PC-3 (cell line): ENCODE results near the gene RCE1. TPM values are rescaled to one million over a fixed set of nuclear protein-coding genes. Genes with fewer than 3 reads are reported as not detected.
A peak's percentile ranks its signal among the peaks of the same experiment; 100 is the strongest.

Experiments used
- ATAC-seq: fragments of 200-7000 bp; cut with Tn5 transposase; 2 replicates; pipeline ENCODE4 v1.9.1; 2020; ENCODE audit warnings: mild to moderate bottlenecking, moderate library complexity
- BruUV-seq: library from RNA; stranded (reverse); fragments of 400-500 nt; replicated peaks from 2 replicates; lab custom pipeline; 2021; lab: Mats Ljungman, UMichigan
- CTCF ChIA-PET: fragments of 300-600 bp; sonication (Branson Sonifier 250); formaldehyde crosslinking; loops from one replicate; lab custom pipeline; 2022; ENCODE audit warnings: antibody characterized with exemption; lab: Charles Lee
- POLR2A ChIA-PET: fragments of 300-600 bp; sonication (Branson Sonifier 250); formaldehyde crosslinking; loops from one replicate; lab custom pipeline; 2022; ENCODE audit warnings: antibody characterized with exemption; ENCODE audit not compliant: unreplicated experiment; lab: Charles Lee
- DNase-seq: peaks from one replicate; pipeline ENCODE4 v3.0.0-alpha.2; 2015
- H2AFZ ChIP-seq: fragments of 300-600 bp; sonication (generic); 2 replicates; pipeline ENCODE4 v1.6.0; 2016; ENCODE audit warnings: antibody characterized with exemption, low read length
- H3F3A ChIP-seq: fragments of 300-600 bp; sonication (generic); one replicate; pipeline ENCODE4 v1.6.0; 2017; ENCODE audit warnings: antibody characterized with exemption, low read length, control low read depth, mild to moderate bottlenecking; ENCODE audit not compliant: unreplicated experiment
- H3K27ac ChIP-seq: fragments of 300-600 bp; sonication (generic); 2 replicates; pipeline ENCODE4 v1.5.1; 2016; ENCODE audit warnings: mild to moderate bottlenecking, low read length
- H3K27me3 ChIP-seq: fragments of 300-600 bp; sonication (generic); 2 replicates; pipeline ENCODE4 v1.6.1; 2016; ENCODE audit warnings: low read length, mixed read lengths
- H3K36me3 ChIP-seq: fragments of 300-600 bp; sonication (generic); 2 replicates; pipeline ENCODE4 v1.6.1; 2016; ENCODE audit warnings: low read depth, mixed run types, low read length, mixed read lengths
- H3K4me1 ChIP-seq: fragments of 300-600 bp; sonication (generic); 2 replicates; pipeline ENCODE4 v1.5.1; 2016; ENCODE audit warnings: low read length; ENCODE audit not compliant: insufficient read depth
- H3K4me2 ChIP-seq: fragments of 300-600 bp; sonication (generic); 2 replicates; pipeline ENCODE4 v1.6.0; 2016; ENCODE audit warnings: low read length
- H3K4me3 ChIP-seq: fragments of 300-600 bp; sonication (generic); 2 replicates; pipeline ENCODE4 v1.5.1; 2016; ENCODE audit warnings: mild to moderate bottlenecking, low read length, mixed read lengths
- H3K79me2 ChIP-seq: fragments of 300-600 bp; sonication (generic); 2 replicates; pipeline ENCODE4 v1.6.1; 2017; ENCODE audit warnings: low read length, mixed read lengths
- H3K9ac ChIP-seq: fragments of 300-600 bp; sonication (generic); 2 replicates; pipeline ENCODE4 v1.6.0; 2016; ENCODE audit warnings: mild to moderate bottlenecking, low read length
- H3K9me2 ChIP-seq: fragments of 300-600 bp; sonication (generic); replicated peaks from 2 replicates; pipeline ENCODE4 v1.6.1; 2016; ENCODE audit warnings: mixed run types, low read length, mixed read lengths
- H3K9me3 ChIP-seq: fragments of 300-600 bp; sonication (generic); 2 replicates; pipeline ENCODE4 v1.6.1; 2016; ENCODE audit warnings: low read length, mixed read lengths
- H4K20me1 ChIP-seq: fragments of 300-600 bp; sonication (generic); 2 replicates; pipeline ENCODE4 v1.6.1; 2016; ENCODE audit warnings: low read length, mixed read lengths
- CTCF ChIP-seq: fragments of 300-600 bp; sonication (generic); conservative IDR thresholded peaks from 2 replicates; pipeline ENCODE4 v1.5.1; 2017; ENCODE audit warnings: antibody characterized with exemption, low read depth, mild to moderate bottlenecking, low read length
- EZH2 ChIP-seq: fragments of 300-600 bp; sonication (generic); IDR thresholded peaks from one replicate; pipeline ENCODE4 v1.6.1; 2017; ENCODE audit warnings: antibody characterized with exemption, mild to moderate bottlenecking, low read length; ENCODE audit not compliant: unreplicated experiment
- EZH2phosphoT487 ChIP-seq: fragments of 300-600 bp; sonication (generic); IDR thresholded peaks from 2 replicates; pipeline ENCODE4 v1.6.1; 2018; ENCODE audit warnings: mild to moderate bottlenecking, antibody characterized with exemption, low read length, borderline replicate concordance
- intact Hi-C: fragments of 100-400 bp; cut with micrococcal nuclease; formaldehyde crosslinking; loops from 2 replicates; pipeline ENCODE4 v1.9.0; 2023
- total RNA-seq: library from RNA; depleted of rRNA; stranded (reverse); fragments of >200 nt; gene quantifications from 2 replicates; pipeline ENCODE4 v1.2.3, GENCODE V29; 2014

Gene RCE1
- total RNA-seq, 1 experiment from 2014 or later: 70.4 TPM

DNA sequence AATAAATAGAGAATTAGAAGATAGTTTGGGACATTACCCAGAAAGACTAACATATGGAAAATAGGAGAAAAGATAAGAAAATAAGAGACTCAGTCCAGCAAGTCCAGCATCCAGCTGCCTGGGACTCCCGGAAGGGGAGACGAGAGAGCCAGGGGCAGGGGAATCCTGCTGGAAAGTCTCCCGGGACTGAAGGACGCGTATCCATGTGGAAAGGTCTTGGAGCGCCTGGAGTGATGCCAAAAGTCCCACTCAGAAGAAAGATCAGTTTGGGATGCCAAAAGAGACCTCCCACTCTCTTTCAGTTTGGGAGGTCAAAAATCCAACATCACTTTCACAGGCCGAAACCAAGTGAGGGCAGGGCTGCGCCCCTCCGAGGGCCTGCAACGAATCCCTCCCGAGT, 44.3 kb downstream of the RCE1 start:
- ATAC-seq (no peak), DNase-seq (no peak)
- Histone ChIP-seq H3K9ac (no peak overlapping the region), H3K27me3 (no peaks in the 10 kb centered on the region), H3F3A (no peaks in the 10 kb centered on the region), H3K9me3 (no peaks in the 10 kb centered on the region), H3K4me1 (peaks cover 32% of the 10 kb centered on the region), H4K20me1 (no peaks in the 10 kb centered on the region), H3K4me3 (no peak overlapping the region), H2AFZ (no peak overlapping the region), H3K36me3 (no peaks in the 10 kb centered on the region), H3K27ac (no peak overlapping the region), H3K79me2 (no peaks in the 10 kb centered on the region), H3K9me2 (no peaks in the 10 kb centered on the region), H3K4me2 (no peak overlapping the region)
- intact Hi-C loops: loop anchor here (10.0 kb wide), 1 partner anchor 167 kb away; the partner anchor contains the start of gene RHOD
- CTCF ChIA-PET: no interaction called here
- POLR2A ChIA-PET: no interaction called here
- BruUV-seq: no TSS peak
- TF ChIP-seq CTCF (no peak), EZH2 (no peak), EZH2phosphoT487 (no peak)

- Histone ChIP-seq H3K9me3 (no peaks in the 10 kb centered on the region), H3K79me2 (no peaks in the 10 kb centered on the region), H3K27me3 (no peaks in the 10 kb centered on the region), H3K27ac (no peak overlapping the region), H3K9ac (no peak overlapping the region), H3F3A (no peaks in the 10 kb centered on the region), H3K36me3 (no peaks in the 10 kb centered on the region), H3K4me2 (no peak overlapping the region), H3K9me2 (no peaks in the 10 kb centered on the region), H2AFZ (no peak overlapping the region), H3K4me1 (peaks cover 32% of the 10 kb centered on the region), H4K20me1 (no peaks in the 10 kb centered on the region), H3K4me3 (no peak overlapping the region)
- ATAC-seq (no peak), DNase-seq (peak; percentile 27)
- TF ChIP-seq EZH2 (no peak), CTCF (no peak), EZH2phosphoT487 (no peak)
- ChIA-PET CTCF (interaction anchor here (0.5 kb wide), 1 partner anchor 48 kb away, joined by 11 read pairs; no protein-coding TSS in a partner anchor), POLR2A (no interaction called here)
- BruUV-seq: no TSS peak
- intact Hi-C loops: loop anchor here (10.0 kb wide), 1 partner anchor 167 kb away; the partner anchor contains the start of gene RHOD
Observed at GRCh38 chr11:66888282-66888681, 45.0 kb downstream of the RCE1 start.

- Histone ChIP-seq H3K36me3 (no peaks in the 10 kb centered on the region), H3K9me2 (no peaks in the 10 kb centered on the region), H3K4me1 (peaks cover 24% of the 10 kb centered on the region), H3K79me2 (no peaks in the 10 kb centered on the region), H3K27me3 (no peaks in the 10 kb centered on the region), H3K4me3 (no peak overlapping the region), H3K4me2 (no peak overlapping the region), H4K20me1 (no peaks in the 10 kb centered on the region), H3F3A (no peaks in the 10 kb centered on the region), H3K9me3 (no peaks in the 10 kb centered on the region), H2AFZ (no peak overlapping the region), H3K9ac (no peak overlapping the region), H3K27ac (no peak overlapping the region)
- TF ChIP-seq EZH2phosphoT487: no peak
- TF ChIP-seq CTCF: no peak
- no peak for TF ChIP-seq EZH2
- BruUV-seq: no TSS peak
- ATAC-seq (no peak), DNase-seq (no peak)
- POLR2A ChIA-PET: no interaction called here
- CTCF ChIA-PET: no interaction called here
- intact Hi-C loops: loop anchor here (5.0 to 10.0 kb wide), 2 partner anchors 77 to 165 kb away; partner anchors contain the start of gene RHOD
Observed at GRCh38 chr11:66889960-66890359, 46.7 kb downstream of the RCE1 start.
